Uterus (tissue), 4 donors: ENCODE measurements around the gene PDE4D. TPM values are rescaled to one million over a fixed set of nuclear protein-coding genes. Genes with fewer than 3 reads are reported as not detected.

Experiments
- DNase-seq, 2 donors: peaks; one replicate each; pipeline ENCODE4 v3.0.0-alpha.2; 2019 to 2020
- H3K27ac ChIP-seq, 2 donors: fragments of 200-600 bp; sonication (generic); 1 replicate in 1 of 2; 2 replicates in 1 of 2; pipeline ENCODE4 v1.5.1; 2016 to 2018
- H3K27me3 ChIP-seq, 2 donors: fragments of 200-600 bp; sonication (generic); one replicate each; pipeline ENCODE4 v1.5.1; 2018 to 2019; ENCODE audit warnings: control low read depth in 1 of 2
- H3K36me3 ChIP-seq, 2 donors: fragments of 200-600 bp; sonication (generic); one replicate each; pipeline ENCODE4 v1.5.1; 2019; ENCODE audit warnings: control low read depth in 1 of 2
- H3K4me1 ChIP-seq, 2 donors: fragments of 200-600 bp; sonication (generic); one replicate each; pipeline ENCODE4 v1.5.1; 2018 to 2019; ENCODE audit warnings: control low read depth in 1 of 2
- H3K4me3 ChIP-seq, 2 donors: fragments of 200-600 bp; sonication (generic); 1 replicate in 1 of 2; 2 replicates in 1 of 2; pipeline ENCODE4 v1.5.1; 2018 to 2019; ENCODE audit warnings: mild to moderate bottlenecking in 1 of 2
- H3K9me3 ChIP-seq, 2 donors: fragments of 200-600 bp; sonication (generic); one replicate each; pipeline ENCODE4 v1.5.1; 2019; ENCODE audit warnings: control low read depth in 1 of 2
- CTCF ChIP-seq, 4 experiments: fragments of 200-600 bp in 2 of 4; fragments of 450-650 bp in 2 of 4; sonication (generic) in 2 of 4; IDR thresholded peaks; one replicate each; pipeline ENCODE4 v1.5.1; 2016 to 2019; ENCODE audit warnings: antibody characterized with exemption in 4 of 4, mild to moderate bottlenecking in 2 of 4, moderate library complexity in 1 of 4
- POLR2A ChIP-seq, 2 donors: fragments of 450-650 bp; IDR thresholded peaks; one replicate each; pipeline ENCODE4 v1.6.1; 2016; ENCODE audit warnings: antibody characterized with exemption in 2 of 2, mild to moderate bottlenecking in 1 of 2, moderate library complexity in 1 of 2
- intact Hi-C: fragments of 100-400 bp; cut with DNase I; formaldehyde crosslinking; loops from one replicate; pipeline ENCODE4 v1.15.1; 2023; ENCODE audit warnings: low total_unique reads
- total RNA-seq, 4 donors: library from RNA; depleted of rRNA in 3 of 4; stranded (reverse); fragments of >200 nt in 3 of 4; gene quantifications; one replicate each; pipeline versions ENCODE4 v1.1.0 to v1.2.4, GENCODE V29; 2014 to 2023
- donor health status: DM: yes; HTN: yes; CAD: no.

Gene PDE4D
- total RNA-seq, 4 donors from 2014 or later, result 27.1 to 77.0 (median 45.8) TPM

GRCh38 chr5:59188419-59189225, 704.9 kb downstream of the PDE4D start:
- Histone ChIP-seq H3K4me1 (no peaks in the 10 kb centered on the region), H3K27ac (peak overlapping the region; percentile 50 to 62), H3K4me3 (peak overlapping the region in 1 of 2 donors; percentile 6), H3K36me3 (no peaks in the 10 kb centered on the region), H3K27me3 (no peaks in the 10 kb centered on the region), H3K9me3 (no peaks in the 10 kb centered on the region)
- TF ChIP-seq CTCF (IDR thresholded peaks at IDR 0.05) (peak; percentile 67 to 87 (median 78)), POLR2A (IDR thresholded peaks at IDR 0.05) (no peak)
- intact Hi-C loops, result loop anchor here (5.0 kb wide), 1 partner anchor 194 kb away; no protein-coding TSS in a partner anchor
- peak; percentile 61 to 75 for DNase-seq

- peak overlapping the region in 1 of 2 donors; percentile 62 for H3K27ac ChIP-seq
- intact Hi-C loops, result loop anchor here (5.0 kb wide), 1 partner anchor 194 kb away; no protein-coding TSS in a partner anchor
- no peaks in the 10 kb centered on the region for H3K9me3 ChIP-seq
- TF ChIP-seq CTCF (IDR thresholded peaks at IDR 0.05) (no peak), POLR2A (IDR thresholded peaks at IDR 0.05) (no peak)
- no peaks in the 10 kb centered on the region for H3K36me3 ChIP-seq
- H3K4me1 ChIP-seq, result no peaks in the 10 kb centered on the region
- DNase-seq, result no peak
- no peaks in the 10 kb centered on the region for H3K27me3 ChIP-seq
- H3K4me3 ChIP-seq, result no peak overlapping the region
These were observed 705.7 kb downstream of the PDE4D start for GRCh38 chr5:59187857-59188256.

- Histone ChIP-seq H3K4me1 (no peaks in the 10 kb centered on the region), H3K36me3 (no peaks in the 10 kb centered on the region), H3K27me3 (no peaks in the 10 kb centered on the region), H3K9me3 (no peaks in the 10 kb centered on the region), H3K27ac (no peak overlapping the region), H3K4me3 (no peak overlapping the region)
- no peak for DNase-seq
- TF ChIP-seq CTCF (IDR thresholded peaks at IDR 0.05) (no peak), POLR2A (IDR thresholded peaks at IDR 0.05) (no peak)
- intact Hi-C loops, result loop anchor here (5.0 kb wide), 1 partner anchor 196 kb away; no protein-coding TSS in a partner anchor
These were observed 706.9 kb downstream of the PDE4D start for GRCh38 chr5:59186623-59187022.

GRCh38 chr5:59185757-59186385, 707.7 kb downstream of the PDE4D start:
- H3K36me3 ChIP-seq, result no peaks in the 10 kb centered on the region
- H3K9me3 ChIP-seq, result no peaks in the 10 kb centered on the region
- intact Hi-C loops, result loop anchor here (5.0 kb wide), 1 partner anchor 196 kb away; no protein-coding TSS in a partner anchor
- H3K27me3 ChIP-seq, result no peaks in the 10 kb centered on the region
- TF ChIP-seq POLR2A (IDR thresholded peaks at IDR 0.05), result no peak
- TF ChIP-seq CTCF (IDR thresholded peaks at IDR 0.05), result no peak
- H3K27ac ChIP-seq, result no peak overlapping the region
- no peak overlapping the region for H3K4me3 ChIP-seq
- no peak for DNase-seq
- no peaks in the 10 kb centered on the region for H3K4me1 ChIP-seq

- no peak for DNase-seq
- Histone ChIP-seq H3K27ac (no peak overlapping the region), H3K4me1 (no peaks in the 10 kb centered on the region), H3K4me3 (no peak overlapping the region), H3K9me3 (no peaks in the 10 kb centered on the region), H3K27me3 (no peaks in the 10 kb centered on the region), H3K36me3 (no peaks in the 10 kb centered on the region)
- TF ChIP-seq CTCF (IDR thresholded peaks at IDR 0.05) (no peak), POLR2A (IDR thresholded peaks at IDR 0.05) (no peak)
- intact Hi-C loops, result loop anchor here (5.0 kb wide), 1 partner anchor 198 kb away; no protein-coding TSS in a partner anchor
These were observed 708.8 kb downstream of the PDE4D start for GRCh38 chr5:59184769-59185168.
